ENCODE measurements around the gene ZFR. TPM values are rescaled to one million over a fixed set of nuclear protein-coding genes. Genes with fewer than 3 reads are reported as not detected.

Gene ZFR
- total RNA-seq, 2 donors from 2014 or later = 51.2 to 63.7 TPM

- ATAC-seq = no peak
Observed at GRCh38 chr5:32358611-32359010, 85.9 kb downstream of the ZFR start.

DNA sequence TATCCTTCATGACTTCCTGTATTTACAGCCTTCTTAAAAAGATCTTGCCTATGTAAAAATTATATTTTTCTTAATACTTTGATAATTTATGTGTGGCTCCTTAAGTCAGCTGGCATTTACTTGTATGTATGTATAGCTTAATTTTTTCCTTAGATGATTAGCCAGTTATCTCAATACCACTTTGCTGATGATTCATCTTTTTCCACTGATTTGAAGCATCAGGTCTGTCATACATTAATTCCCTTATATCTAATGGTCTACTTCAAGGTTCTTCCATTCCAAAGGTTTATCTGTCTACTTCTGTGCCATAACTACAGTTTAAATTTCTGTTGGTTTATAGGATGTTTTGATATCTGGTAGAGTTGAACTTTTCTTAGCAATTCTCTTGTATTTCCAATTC, 86.9 kb downstream of the ZFR start:
- H3K4me3 Mint-ChIP-seq = no peak overlapping the region
- no peak overlapping the region for H3K27ac Mint-ChIP-seq
- DNase-seq (no peak), ATAC-seq (no peak)
- H3K36me3 Mint-ChIP-seq (ENCODE audit: low read depth) = peaks cover 6% of the 10 kb centered on the region
- no peaks in the 10 kb centered on the region for H3K27me3 Mint-ChIP-seq
- H3K4me1 Mint-ChIP-seq = no peaks in the 10 kb centered on the region
- no peaks in the 10 kb centered on the region for H3K9me3 ChIP-seq (ENCODE audit: control insufficient read depth, low read length, poor library complexity, severe bottlenecking)

More at GRCh38 chr5:32358611-32359010, 85.9 kb downstream of the ZFR start:
- H3K27ac Mint-ChIP-seq = no peak overlapping the region
- H3K9me3 ChIP-seq (ENCODE audit: control insufficient read depth, low read length, poor library complexity, severe bottlenecking) = no peaks in the 10 kb centered on the region
- peaks cover 8% of the 10 kb centered on the region for H3K36me3 Mint-ChIP-seq (ENCODE audit: low read depth)
- H3K27me3 Mint-ChIP-seq = no peaks in the 10 kb centered on the region
- H3K4me3 Mint-ChIP-seq = no peak overlapping the region
- H3K4me1 Mint-ChIP-seq = no peaks in the 10 kb centered on the region
- no peak for DNase-seq

GRCh38 chr5:32355686-32356085, 88.9 kb downstream of the ZFR start:
- H3K4me1 Mint-ChIP-seq = no peaks in the 10 kb centered on the region
- H3K27me3 Mint-ChIP-seq = no peaks in the 10 kb centered on the region
- ATAC-seq = no peak
- no peaks in the 10 kb centered on the region for H3K9me3 ChIP-seq (ENCODE audit: control insufficient read depth, low read length, poor library complexity, severe bottlenecking)
- peak overlapping the region; percentile 14 for H3K27ac Mint-ChIP-seq
- DNase-seq = no peak
- H3K36me3 Mint-ChIP-seq (ENCODE audit: low read depth) = peaks cover 2% of the 10 kb centered on the region
- H3K4me3 Mint-ChIP-seq = no peak overlapping the region

DNA sequence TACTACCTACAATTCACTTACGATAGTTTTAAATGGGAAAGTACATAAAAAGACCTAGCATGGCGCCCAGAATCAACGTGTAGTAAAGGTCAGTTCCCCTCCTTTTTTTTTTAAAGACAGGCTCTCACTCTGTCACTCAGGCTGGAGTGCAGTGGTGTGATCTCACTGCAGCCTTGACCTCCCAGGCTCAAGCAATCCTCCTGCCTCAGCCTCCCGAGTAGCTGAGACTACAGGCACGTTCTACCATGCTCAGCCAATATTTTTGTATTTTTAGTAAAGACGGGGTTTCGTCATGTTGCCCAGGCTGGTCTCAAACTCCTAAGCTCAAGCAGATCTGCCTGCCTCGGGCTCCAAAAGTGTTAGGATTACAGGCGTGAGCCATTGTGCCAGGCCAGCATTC, 91.1 kb downstream of the ZFR start:
- Mint-ChIP-seq H3K27me3 (no peaks in the 10 kb centered on the region), H3K36me3 (ENCODE audit: low read depth) (peaks cover 2% of the 10 kb centered on the region), H3K4me1 (no peaks in the 10 kb centered on the region), H3K4me3 (no peak overlapping the region), H3K27ac (no peak overlapping the region)
- ATAC-seq = no peak
- no peaks in the 10 kb centered on the region for H3K9me3 ChIP-seq (ENCODE audit: control insufficient read depth, low read length, poor library complexity, severe bottlenecking)
- no peak for DNase-seq

GRCh38 chr5:32352685-32353084, 91.9 kb downstream of the ZFR start:
- Mint-ChIP-seq H3K36me3 (ENCODE audit: low read depth) (peaks cover 2% of the 10 kb centered on the region), H3K27ac (no peak overlapping the region), H3K4me1 (no peaks in the 10 kb centered on the region), H3K4me3 (no peak overlapping the region), H3K27me3 (no peaks in the 10 kb centered on the region)
- ATAC-seq (no peak), DNase-seq (no peak)
- H3K9me3 ChIP-seq (ENCODE audit: control insufficient read depth, low read length, poor library complexity, severe bottlenecking) = no peaks in the 10 kb centered on the region

DNA sequence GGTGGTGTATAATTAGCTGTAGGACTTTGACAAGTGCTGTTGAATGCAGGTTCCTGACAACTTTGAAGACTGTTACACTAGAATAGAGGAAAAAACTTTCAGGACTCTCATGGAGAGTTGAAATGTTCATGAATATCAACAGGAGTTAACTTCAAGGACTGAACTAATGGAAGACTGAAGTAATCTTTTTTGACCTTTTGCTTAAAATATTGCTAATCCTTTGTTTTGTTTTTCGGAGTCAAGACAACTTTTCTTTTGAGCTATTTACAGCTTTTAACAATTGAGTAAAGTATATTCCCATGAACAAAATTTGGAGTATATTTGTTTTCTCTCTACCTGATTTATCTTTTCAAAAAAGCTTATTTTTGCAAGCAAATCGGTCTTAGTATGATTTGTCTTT, 97.7 kb downstream of the ZFR start:
- Mint-ChIP-seq H3K27me3 (peaks cover 7% of the 10 kb centered on the region), H3K36me3 (ENCODE audit: low read depth) (no peaks in the 10 kb centered on the region)
- DNase-seq = no peak

DNA sequence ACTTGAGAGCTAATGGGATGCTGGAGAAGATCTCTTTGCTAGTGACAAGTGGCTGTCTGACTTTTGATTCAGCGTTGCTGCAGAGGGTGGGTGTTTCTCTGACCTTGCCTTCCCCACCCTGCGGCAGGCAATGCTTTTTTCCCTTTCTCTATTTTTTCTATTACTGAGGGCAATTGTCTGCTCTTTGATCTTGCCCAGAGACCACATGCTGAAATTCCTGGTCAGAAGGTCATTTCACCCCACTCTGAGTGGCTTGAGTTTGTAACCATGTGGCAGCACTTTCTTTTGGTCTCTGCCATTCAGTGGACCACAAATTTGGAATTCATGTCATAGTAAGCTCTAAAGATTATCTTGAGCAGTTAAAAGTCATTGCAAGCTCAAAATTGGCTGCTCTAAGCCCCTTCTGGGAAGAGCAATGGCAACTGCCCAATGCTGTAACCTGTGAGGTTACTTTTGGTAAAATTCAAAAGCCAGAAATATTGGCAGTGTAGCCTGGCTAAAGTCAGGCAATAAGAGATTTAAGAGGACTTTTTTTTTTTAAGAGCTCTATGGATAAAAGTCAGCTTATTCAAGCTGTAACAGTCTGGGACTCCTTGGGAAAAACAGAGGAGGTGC, 101.4 kb downstream of the ZFR start:
- no peaks in the 10 kb centered on the region for H3K4me1 Mint-ChIP-seq
- no peak for ATAC-seq
- H3K27me3 Mint-ChIP-seq = peaks cover 7% of the 10 kb centered on the region
- no peaks in the 10 kb centered on the region for H3K36me3 Mint-ChIP-seq (ENCODE audit: low read depth)
- no peaks in the 10 kb centered on the region for H3K9me3 ChIP-seq (ENCODE audit: control insufficient read depth, low read length, poor library complexity, severe bottlenecking)
- DNase-seq = no peak
- no peak overlapping the region for H3K27ac Mint-ChIP-seq
- H3K4me3 Mint-ChIP-seq = no peak overlapping the region

More for the DNA sequence above, 97.7 kb downstream of the ZFR start:
- H3K9me3 ChIP-seq (ENCODE audit: control insufficient read depth, low read length, poor library complexity, severe bottlenecking) = no peaks in the 10 kb centered on the region
- H3K27ac Mint-ChIP-seq = no peak overlapping the region
- no peak for ATAC-seq
- H3K4me3 Mint-ChIP-seq = no peak overlapping the region
- no peaks in the 10 kb centered on the region for H3K4me1 Mint-ChIP-seq

GRCh38 chr5:32342656-32343055, 101.9 kb downstream of the ZFR start:
- no peaks in the 10 kb centered on the region for H3K36me3 Mint-ChIP-seq (ENCODE audit: low read depth)
- H3K27me3 Mint-ChIP-seq = peaks cover 7% of the 10 kb centered on the region
- no peak overlapping the region for H3K4me3 Mint-ChIP-seq
- ATAC-seq = no peak
- DNase-seq = no peak
- H3K9me3 ChIP-seq (ENCODE audit: control insufficient read depth, low read length, poor library complexity, severe bottlenecking) = no peaks in the 10 kb centered on the region
- H3K4me1 Mint-ChIP-seq = no peaks in the 10 kb centered on the region
- H3K27ac Mint-ChIP-seq = no peak overlapping the region

GRCh38 chr5:32339878-32340277, 104.7 kb downstream of the ZFR start:
- no peak for DNase-seq
- no peaks in the 10 kb centered on the region for H3K9me3 ChIP-seq (ENCODE audit: control insufficient read depth, low read length, poor library complexity, severe bottlenecking)
- H3K4me3 Mint-ChIP-seq = no peak overlapping the region
- ATAC-seq = no peak
- H3K4me1 Mint-ChIP-seq = no peaks in the 10 kb centered on the region
- no peak overlapping the region for H3K27ac Mint-ChIP-seq
- H3K27me3 Mint-ChIP-seq = peaks cover 7% of the 10 kb centered on the region
- H3K36me3 Mint-ChIP-seq (ENCODE audit: low read depth) = no peaks in the 10 kb centered on the region

- H3K4me1 Mint-ChIP-seq = no peaks in the 10 kb centered on the region
- no peak for ATAC-seq
- H3K4me3 Mint-ChIP-seq = no peak overlapping the region
Observed at GRCh38 chr5:32339198-32339597, 105.3 kb downstream of the ZFR start.

GRCh38 chr5:32332966-32333365, 111.6 kb downstream of the ZFR start:
- H3K4me3 Mint-ChIP-seq = no peak overlapping the region
- H3K27me3 Mint-ChIP-seq = no peaks in the 10 kb centered on the region
- H3K9me3 ChIP-seq (ENCODE audit: control insufficient read depth, low read length, poor library complexity, severe bottlenecking) = no peaks in the 10 kb centered on the region
- no peak for ATAC-seq
- peaks cover 2% of the 10 kb centered on the region for H3K4me1 Mint-ChIP-seq
- no peaks in the 10 kb centered on the region for H3K36me3 Mint-ChIP-seq (ENCODE audit: low read depth)
- DNase-seq = no peak
- no peak overlapping the region for H3K27ac Mint-ChIP-seq

More at GRCh38 chr5:32339198-32339597, 105.3 kb downstream of the ZFR start:
- H3K27ac Mint-ChIP-seq = no peak overlapping the region
- H3K9me3 ChIP-seq (ENCODE audit: control insufficient read depth, low read length, poor library complexity, severe bottlenecking) = no peaks in the 10 kb centered on the region
- H3K27me3 Mint-ChIP-seq = peaks cover 7% of the 10 kb centered on the region
- DNase-seq = no peak
- no peaks in the 10 kb centered on the region for H3K36me3 Mint-ChIP-seq (ENCODE audit: low read depth)

- H3K4me3 Mint-ChIP-seq = no peak overlapping the region
- H3K36me3 Mint-ChIP-seq (ENCODE audit: low read depth) = no peaks in the 10 kb centered on the region
- H3K27me3 Mint-ChIP-seq = no peaks in the 10 kb centered on the region
- H3K9me3 ChIP-seq (ENCODE audit: control insufficient read depth, low read length, poor library complexity, severe bottlenecking) = no peaks in the 10 kb centered on the region
- no peak overlapping the region for H3K27ac Mint-ChIP-seq
- ATAC-seq (no peak), DNase-seq (no peak)
- peaks cover 2% of the 10 kb centered on the region for H3K4me1 Mint-ChIP-seq
Observed at GRCh38 chr5:32332361-32332760, 112.2 kb downstream of the ZFR start.

- no peaks in the 10 kb centered on the region for H3K9me3 ChIP-seq (ENCODE audit: control insufficient read depth, low read length, poor library complexity, severe bottlenecking)
- ATAC-seq = no peak
- Mint-ChIP-seq H3K27ac (no peak overlapping the region), H3K4me1 (peaks cover 2% of the 10 kb centered on the region), H3K36me3 (ENCODE audit: low read depth) (no peaks in the 10 kb centered on the region), H3K4me3 (no peak overlapping the region), H3K27me3 (no peaks in the 10 kb centered on the region)
- no peak for DNase-seq
Observed at GRCh38 chr5:32331935-32332274, 112.6 kb downstream of the ZFR start.

- no peak for ATAC-seq
- H3K9me3 ChIP-seq (ENCODE audit: control insufficient read depth, low read length, poor library complexity, severe bottlenecking) = no peaks in the 10 kb centered on the region
- H3K27ac Mint-ChIP-seq = no peak overlapping the region
- H3K4me3 Mint-ChIP-seq = no peak overlapping the region
- H3K27me3 Mint-ChIP-seq = no peaks in the 10 kb centered on the region
- DNase-seq = no peak
- peaks cover 2% of the 10 kb centered on the region for H3K4me1 Mint-ChIP-seq
- H3K36me3 Mint-ChIP-seq (ENCODE audit: low read depth) = no peaks in the 10 kb centered on the region
Observed at GRCh38 chr5:32331217-32331934, 113.2 kb downstream of the ZFR start.
